Measurements from ENCODE around the gene METAP2. TPM values are rescaled to one million over a fixed set of nuclear protein-coding genes. Genes with fewer than 3 reads are reported as not detected.

Gene METAP2
- total and polyA plus RNA-seq, 2 experiments from 2014 or later = 111 to 159 TPM

- TF ChIP-seq POLR2AphosphoS5 (IDR thresholded peaks at IDR 0.05; ENCODE audit: low read depth) (no peak), ZNF331 (CRISPR knock-in tag; IDR thresholded peaks at IDR 0.05; ENCODE audit: low read depth) (no peak)
- no peak for ATAC-seq
- Histone ChIP-seq H3K4me1 (ENCODE audit: insufficient read depth) (peaks cover 50% of the 10 kb centered on the region), H3K4me3 (no peak overlapping the region), H3K9me2 (ENCODE audit: insufficient read depth) (no peaks in the 10 kb centered on the region), H3K27me3 (ENCODE audit: insufficient read depth) (no peaks in the 10 kb centered on the region), H3K27ac (ENCODE audit: low read depth) (peak overlapping the region; percentile 17), H2AFZ (no peak overlapping the region), H3K36me3 (ENCODE audit: insufficient read depth) (peaks cover 51% of the 10 kb centered on the region), H3F3A (replicated peaks; ENCODE audit: low read depth) (0 out of 2 replicates have a peak, but pooled peaks cover 4% of the 10 kb centered on the region), H3K79me2 (replicated peaks; ENCODE audit: insufficient read depth) (peaks cover 100% of the 10 kb centered on the region), H3K4me2 (0 out of 2 replicates have a peak overlapping the region, but pooled peaks have one; percentile 5), H4K20me1 (replicated peaks; ENCODE audit: insufficient read depth) (peaks cover 82% of the 10 kb centered on the region)
- peaks cover 57% of the 10 kb centered on the region for H3K4me1 Mint-ChIP-seq
- H3K27ac Mint-ChIP-seq = no peak overlapping the region; the same call in 1 of the 2 replicates
- DNase-seq (ENCODE audit: low spot score) = no peak
- peaks cover 77% of the 10 kb centered on the region for H3K36me3 Mint-ChIP-seq (ENCODE audit: low read depth)
- peaks cover 10% of the 10 kb centered on the region for H3K27me3 Mint-ChIP-seq (ENCODE audit: insufficient read depth, low read depth, poor library complexity)
- H3K4me3 Mint-ChIP-seq = no peak overlapping the region
- H3K9me3 Mint-ChIP-seq = no peaks in the 10 kb centered on the region; the same call in 2 of the 3 replicates
These were observed 58.9 kb downstream of the METAP2 start for GRCh38 chr12:95532851-95533250.

GRCh38 chr12:95533985-95534384 is 60.0 kb downstream of the METAP2 start:
- no peak overlapping the region for H3K27ac Mint-ChIP-seq
- H3K4me1 Mint-ChIP-seq = peaks cover 61% of the 10 kb centered on the region
- Histone ChIP-seq H3K79me2 (replicated peaks; ENCODE audit: insufficient read depth) (peaks cover 100% of the 10 kb centered on the region), H3K36me3 (ENCODE audit: insufficient read depth) (peaks cover 48% of the 10 kb centered on the region), H4K20me1 (replicated peaks; ENCODE audit: insufficient read depth) (peaks cover 75% of the 10 kb centered on the region), H2AFZ (no peak overlapping the region), H3K4me3 (no peak overlapping the region), H3K9me2 (ENCODE audit: insufficient read depth) (no peaks in the 10 kb centered on the region), H3K27me3 (ENCODE audit: insufficient read depth) (no peaks in the 10 kb centered on the region), H3F3A (replicated peaks; ENCODE audit: low read depth) (0 out of 2 replicates have a peak, but pooled peaks cover 4% of the 10 kb centered on the region), H3K4me2 (0 out of 2 replicates have a peak overlapping the region, but pooled peaks have one; percentile 5), H3K27ac (ENCODE audit: low read depth) (no peak overlapping the region; the same call in 1 of the 2 replicates), H3K4me1 (ENCODE audit: insufficient read depth) (peaks cover 61% of the 10 kb centered on the region)
- H3K9me3 Mint-ChIP-seq = no peaks in the 10 kb centered on the region; the same call in 2 of the 3 replicates
- H3K27me3 Mint-ChIP-seq (ENCODE audit: insufficient read depth, low read depth, poor library complexity) = peaks cover 10% of the 10 kb centered on the region
- no peak overlapping the region; the same call in 2 of the 3 replicates for H3K4me3 Mint-ChIP-seq
- ATAC-seq (no peak), DNase-seq (ENCODE audit: low spot score) (no peak)
- H3K36me3 Mint-ChIP-seq (ENCODE audit: low read depth) = peaks cover 65% of the 10 kb centered on the region
- TF ChIP-seq ETS1 (IDR thresholded peaks at IDR 0.05) (no peak), EZH2 (IDR thresholded peaks at IDR 0.05; ENCODE audit: low read depth, unreplicated experiment) (no peak), EZH2phosphoT487 (IDR thresholded peaks at IDR 0.05; ENCODE audit: unreplicated experiment) (no peak), NANOG (IDR thresholded peaks at IDR 0.05; ENCODE audit: borderline replicate concordance) (no peak), ZNF331 (CRISPR knock-in tag; IDR thresholded peaks at IDR 0.05; ENCODE audit: low read depth) (no peak), ZNF462 (CRISPR knock-in tag; IDR thresholded peaks at IDR 0.05) (no peak), JUNB (IDR thresholded peaks at IDR 0.05; ENCODE audit: unreplicated experiment) (no peak), ZNF114 (CRISPR knock-in tag; IDR thresholded peaks at IDR 0.05) (no peak), CTCF (conservative IDR thresholded peaks at IDR 0.05; ENCODE audit: low read depth in 2 of 2) (no peak), STAT1 (IDR thresholded peaks at IDR 0.05; ENCODE audit: unreplicated experiment) (no peak), POLR2AphosphoS5 (IDR thresholded peaks at IDR 0.05; ENCODE audit: low read depth) (no peak)

All from GM23338 (cell line).